T follicular helper cell (primary cell): ENCODE results near the gene CSNK2A2.

Experiments used
- DNase-seq: peaks from one replicate; pipeline ENCODE4 v3.0.0-alpha.2; 2020; ENCODE audit warnings: low read depth

Gene CSNK2A2

GRCh38 chr16:58198803-58199411, 1.0 kb upstream of the CSNK2A2 start:
- no peak for DNase-seq

GRCh38 chr16:58197314-58198012, 443 bp downstream of the CSNK2A2 start:
- DNase-seq: no peak

- no peak for DNase-seq
Measured at GRCh38 chr16:58196898-58197313, 1.0 kb downstream of the CSNK2A2 start.

- DNase-seq: no peak
Measured at GRCh38 chr16:58195771-58196170, 2.1 kb downstream of the CSNK2A2 start.

GRCh38 chr16:58195344-58195743, 2.6 kb downstream of the CSNK2A2 start:
- DNase-seq: no peak

GRCh38 chr16:58194790-58195189, 3.1 kb downstream of the CSNK2A2 start:
- no peak for DNase-seq

- DNase-seq: no peak
Measured at GRCh38 chr16:58187665-58188421, 10.1 kb downstream of the CSNK2A2 start.

GRCh38 chr16:58187092-58187491, 10.8 kb downstream of the CSNK2A2 start:
- DNase-seq: no peak

GRCh38 chr16:58186176-58186944, 11.5 kb downstream of the CSNK2A2 start:
- no peak for DNase-seq

GRCh38 chr16:58177353-58177710, 20.6 kb downstream of the CSNK2A2 start:
- DNase-seq: no peak

- no peak for DNase-seq
Measured at GRCh38 chr16:58176608-58177352, 21.1 kb downstream of the CSNK2A2 start.

GRCh38 chr16:58170223-58170622, 27.7 kb downstream of the CSNK2A2 start:
- DNase-seq: no peak

- DNase-seq: no peak
Measured at GRCh38 chr16:58160855-58161254, 37.1 kb downstream of the CSNK2A2 start.

- DNase-seq: no peak
Measured at GRCh38 chr16:58158725-58159124, 39.2 kb downstream of the CSNK2A2 start.

GRCh38 chr16:58157951-58158540, 39.9 kb downstream of the CSNK2A2 start:
- no peak for DNase-seq

GRCh38 chr16:58157239-58157638, 40.7 kb downstream of the CSNK2A2 start:
- DNase-seq: no peak

- DNase-seq: no peak
Measured at GRCh38 chr16:58155839-58156238, 42.1 kb downstream of the CSNK2A2 start.

- no peak for DNase-seq
Measured at GRCh38 chr16:58154345-58154744, 43.6 kb downstream of the CSNK2A2 start.

- DNase-seq: no peak
Measured at GRCh38 chr16:58152246-58152868, 45.5 kb downstream of the CSNK2A2 start.

GRCh38 chr16:58148526-58148925, 49.4 kb downstream of the CSNK2A2 start:
- DNase-seq: no peak

- DNase-seq: no peak
Measured at GRCh38 chr16:58148099-58148498, 49.8 kb downstream of the CSNK2A2 start.
